Retina (tissue), 1 donor: Measurements from ENCODE around the gene GNAI2.

Experiments used
- DNase-seq: peaks from one replicate; pipeline ENCODE4 v3.0.0-alpha.2; 2016

GNAI2 gene

DNA sequence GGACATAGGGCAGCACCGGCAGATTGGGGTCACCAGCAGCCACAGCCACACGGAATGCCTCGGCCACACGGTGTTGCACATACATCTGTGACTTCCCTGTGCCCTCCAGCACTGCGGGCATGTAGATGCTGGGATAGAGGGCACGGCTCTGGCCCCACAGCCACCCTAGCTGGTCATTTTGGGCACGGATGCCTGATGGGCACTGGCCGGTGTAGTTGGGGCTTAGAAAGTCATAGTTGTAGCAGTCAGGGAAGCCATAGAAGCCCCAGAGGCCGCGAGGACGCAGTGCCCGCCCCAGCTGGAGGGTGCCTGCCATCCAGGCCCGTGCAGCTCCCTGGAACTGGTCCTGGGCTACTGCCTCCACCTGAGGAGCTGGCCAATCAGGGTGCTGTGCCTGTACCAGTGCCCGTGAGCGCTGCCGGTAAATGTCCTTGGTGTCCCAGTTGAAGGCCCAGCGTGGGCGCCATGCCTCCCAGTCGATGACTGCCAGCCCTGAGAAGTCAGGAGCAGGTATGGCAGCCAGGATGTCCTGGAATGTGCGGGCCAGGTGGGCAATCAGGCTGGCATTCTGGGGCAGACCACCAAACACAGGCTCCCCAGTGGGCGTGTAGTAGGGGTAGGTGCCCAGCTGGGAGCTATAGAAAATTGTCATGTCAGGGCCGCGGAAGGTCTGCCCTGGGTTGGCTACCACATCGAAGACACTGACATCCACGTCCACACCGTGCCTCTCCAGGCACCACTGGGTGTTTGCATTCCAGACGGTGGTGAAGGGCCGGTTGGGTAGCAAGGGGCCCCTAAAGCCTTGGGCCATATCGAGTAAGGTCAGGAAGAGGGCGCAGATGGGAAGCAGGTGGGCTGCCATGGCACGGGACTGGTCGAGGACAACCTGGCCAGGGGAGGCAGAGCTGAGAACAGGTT lies 66.3 kb downstream of the GNAI2 start:
- DNase-seq, result no peak

DNA sequence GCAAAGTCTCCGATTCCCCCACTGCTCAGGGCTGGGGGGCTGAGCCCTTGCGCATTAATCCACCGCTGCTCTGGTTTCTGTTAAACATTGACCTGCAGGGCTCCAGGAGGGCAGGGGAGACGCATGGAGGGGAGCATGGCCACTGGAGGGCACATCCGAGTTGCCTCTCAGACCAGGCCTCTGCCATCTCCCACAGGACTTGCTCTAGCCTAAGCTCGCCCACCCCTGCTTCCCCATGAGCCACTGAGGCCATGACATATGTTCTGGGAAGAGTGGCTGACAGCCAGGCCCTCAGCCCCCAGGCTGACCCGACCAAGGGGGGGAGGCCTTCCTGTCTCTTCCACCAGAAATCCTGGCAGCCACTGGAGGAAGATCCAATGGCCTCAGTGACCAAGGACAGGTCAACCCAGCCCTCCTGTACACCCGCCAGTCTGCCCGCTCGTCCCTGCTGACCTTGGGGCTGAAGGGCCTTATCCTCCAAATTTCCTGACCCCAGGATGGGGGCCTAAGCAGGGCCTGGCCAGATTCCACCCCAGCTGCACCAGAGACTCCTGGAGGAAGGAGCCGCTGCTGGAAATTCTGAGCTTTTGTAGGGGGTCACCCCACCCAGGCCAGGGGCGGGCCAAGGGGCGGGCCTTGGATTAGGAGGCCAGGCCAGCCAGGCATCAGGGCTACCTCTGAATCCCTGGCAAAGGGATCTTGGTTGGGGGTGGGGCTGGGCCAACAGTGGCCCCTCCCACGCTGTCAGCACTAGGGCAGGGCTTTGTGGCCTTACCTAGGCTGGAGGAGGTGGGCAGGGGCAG lies 67.2 kb downstream of the GNAI2 start, which contains the start of gene HYAL1:
Gene HYAL1 (minus strand): TSS at position 562 of the 803 bp plus-strand sequence. CDS start 618 bp downstream, outside the sequence.
- no peak for DNase-seq

GRCh38 chr3:50304601-50305000 lies 68.6 kb downstream of the GNAI2 start:
- DNase-seq, result no peak
